Nephron progenitor cell (in vitro differentiated cells): ENCODE data around the gene MAGED2.
A peak's percentile ranks its signal among the peaks of the same experiment; 100 is the strongest.

Source experiments
- DNase-seq: peaks from one replicate; pipeline ENCODE4 v3.0.0; 2021
- H3K27ac Mint-ChIP-seq: 2 replicates; pipeline ENCODE4 v1.8.0; 2021; ENCODE audit warnings: mild to moderate bottlenecking, moderate library complexity, mixed read lengths
- H3K27me3 Mint-ChIP-seq: 2 replicates; pipeline ENCODE4 v1.8.0; 2021; ENCODE audit warnings: mild to moderate bottlenecking, low read depth, mixed read lengths; ENCODE audit not compliant: poor library complexity
- H3K36me3 Mint-ChIP-seq: 2 replicates; pipeline ENCODE4 v1.8.0; 2021; ENCODE audit warnings: low read depth, mixed read lengths
- H3K4me1 Mint-ChIP-seq: 2 replicates; pipeline ENCODE4 v1.8.0; 2021; ENCODE audit warnings: mixed read lengths
- H3K4me3 Mint-ChIP-seq: 2 replicates; pipeline ENCODE4 v1.8.0; 2021; ENCODE audit warnings: mild to moderate bottlenecking, moderate library complexity, mixed read lengths
- H3K9me3 Mint-ChIP-seq: 2 replicates; pipeline ENCODE4 v1.8.0; 2021; ENCODE audit warnings: mild to moderate bottlenecking, moderate library complexity, mixed read lengths
- TF ChIP-seq, protein P1 (sequence below): fragments of 200-600 bp; sonication (generic); IDR thresholded peaks from 2 replicates; pipeline ENCODE4 v1.5.0; 2021; ENCODE audit warnings: antibody characterized with exemption

Gene MAGED2

DNA sequence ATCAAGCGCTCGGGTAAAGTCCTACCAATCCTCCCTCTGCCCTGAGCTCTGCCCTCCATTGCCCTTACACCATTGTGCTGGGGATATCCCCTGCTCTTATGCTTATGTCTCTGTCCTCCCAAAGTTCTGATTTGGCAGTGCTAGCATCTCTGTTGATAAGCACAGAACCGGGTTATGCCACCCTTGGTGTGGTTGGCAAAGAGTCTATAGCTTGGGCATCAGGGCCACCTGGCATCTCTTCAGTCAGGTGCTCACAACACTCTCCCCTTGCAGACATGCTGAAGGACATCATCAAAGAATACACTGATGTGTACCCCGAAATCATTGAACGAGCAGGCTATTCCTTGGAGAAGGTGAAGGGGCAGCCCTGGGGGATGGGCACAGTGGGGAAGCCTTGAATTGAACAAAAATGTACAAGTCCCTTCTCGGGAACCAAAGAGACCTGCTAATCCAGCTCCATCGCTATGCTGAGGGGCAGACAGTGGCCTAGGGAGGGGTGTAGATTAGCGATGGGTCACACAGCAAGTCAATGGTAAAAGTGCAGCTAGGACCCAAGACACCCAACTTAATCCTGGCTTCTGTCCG lies 3.8 kb downstream of the MAGED2 start:
- peak overlapping the region; percentile 67 for H3K4me3 Mint-ChIP-seq
- TF ChIP-seq, protein P1, sequence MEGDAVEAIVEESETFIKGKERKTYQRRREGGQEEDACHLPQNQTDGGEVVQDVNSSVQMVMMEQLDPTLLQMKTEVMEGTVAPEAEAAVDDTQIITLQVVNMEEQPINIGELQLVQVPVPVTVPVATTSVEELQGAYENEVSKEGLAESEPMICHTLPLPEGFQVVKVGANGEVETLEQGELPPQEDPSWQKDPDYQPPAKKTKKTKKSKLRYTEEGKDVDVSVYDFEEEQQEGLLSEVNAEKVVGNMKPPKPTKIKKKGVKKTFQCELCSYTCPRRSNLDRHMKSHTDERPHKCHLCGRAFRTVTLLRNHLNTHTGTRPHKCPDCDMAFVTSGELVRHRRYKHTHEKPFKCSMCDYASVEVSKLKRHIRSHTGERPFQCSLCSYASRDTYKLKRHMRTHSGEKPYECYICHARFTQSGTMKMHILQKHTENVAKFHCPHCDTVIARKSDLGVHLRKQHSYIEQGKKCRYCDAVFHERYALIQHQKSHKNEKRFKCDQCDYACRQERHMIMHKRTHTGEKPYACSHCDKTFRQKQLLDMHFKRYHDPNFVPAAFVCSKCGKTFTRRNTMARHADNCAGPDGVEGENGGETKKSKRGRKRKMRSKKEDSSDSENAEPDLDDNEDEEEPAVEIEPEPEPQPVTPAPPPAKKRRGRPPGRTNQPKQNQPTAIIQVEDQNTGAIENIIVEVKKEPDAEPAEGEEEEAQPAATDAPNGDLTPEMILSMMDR = no peak
- no peak overlapping the region for H3K27ac Mint-ChIP-seq
- peaks cover 68% of the 10 kb centered on the region for H3K9me3 Mint-ChIP-seq
- peaks cover 19% of the 10 kb centered on the region for H3K4me1 Mint-ChIP-seq
- H3K36me3 Mint-ChIP-seq = peaks cover 59% of the 10 kb centered on the region
- peaks cover 3% of the 10 kb centered on the region for H3K27me3 Mint-ChIP-seq
- DNase-seq = no peak

DNA sequence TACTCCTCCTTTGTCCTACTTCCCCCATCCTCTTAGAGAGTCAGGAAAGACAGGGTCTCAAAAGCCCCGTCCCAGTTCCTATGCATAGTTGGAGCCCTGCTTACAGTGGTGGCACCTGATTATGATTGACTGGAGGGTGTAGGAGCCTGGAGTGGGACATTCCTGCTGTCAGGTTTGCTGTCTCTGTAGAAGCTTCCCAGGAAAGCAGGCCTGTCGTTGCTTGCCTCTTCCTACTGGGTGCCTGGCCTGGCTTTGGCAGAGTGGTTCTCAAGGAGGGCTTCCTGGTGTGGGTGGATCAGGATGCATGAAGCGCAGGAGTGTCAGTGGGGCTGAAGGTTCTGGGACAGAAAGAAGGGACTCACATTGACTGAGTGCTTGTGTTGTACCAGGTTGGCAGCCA lies 4.8 kb downstream of the MAGED2 start:
- TF ChIP-seq, protein P1 = no peak
- Mint-ChIP-seq H3K4me3 (no peak overlapping the region), H3K27ac (no peak overlapping the region), H3K9me3 (peaks cover 70% of the 10 kb centered on the region), H3K4me1 (peaks cover 15% of the 10 kb centered on the region), H3K36me3 (peaks cover 61% of the 10 kb centered on the region), H3K27me3 (peaks cover 3% of the 10 kb centered on the region)
- DNase-seq = no peak

DNA sequence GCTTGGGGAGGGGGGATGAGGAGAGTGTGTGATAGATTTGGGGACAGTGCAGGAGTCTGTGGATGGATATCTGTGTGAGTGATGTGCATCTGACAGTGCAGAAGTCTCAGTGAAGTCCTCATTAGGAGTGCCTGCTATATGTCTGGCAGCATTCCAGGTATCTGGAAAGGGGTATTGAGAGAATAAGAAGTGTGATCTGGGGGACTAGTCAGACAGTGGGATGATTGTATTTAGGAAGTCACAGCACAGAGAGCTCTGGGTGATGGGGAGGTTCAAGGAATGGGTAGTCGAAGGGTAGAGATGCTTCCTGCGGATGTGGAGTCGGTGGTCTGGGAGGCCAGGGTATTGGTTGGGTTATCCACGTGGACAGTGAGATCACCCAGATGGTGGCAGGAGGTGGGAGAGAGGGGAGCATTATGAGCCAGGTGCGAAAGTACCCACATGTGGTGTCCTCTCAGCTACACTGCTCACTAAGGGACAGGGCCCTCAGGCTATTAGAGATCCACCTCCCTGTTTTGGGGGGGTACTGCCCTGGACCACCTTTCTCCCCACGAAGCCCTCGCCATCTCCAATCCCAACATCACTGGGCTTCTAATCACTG lies 9.8 kb downstream of the MAGED2 start:
- TF ChIP-seq, protein P1 = no peak
- no peaks in the 10 kb centered on the region for H3K27me3 Mint-ChIP-seq
- peaks cover 37% of the 10 kb centered on the region for H3K36me3 Mint-ChIP-seq
- peaks cover 51% of the 10 kb centered on the region for H3K9me3 Mint-ChIP-seq
- peaks cover 2% of the 10 kb centered on the region for H3K4me1 Mint-ChIP-seq
- H3K4me3 Mint-ChIP-seq = no peak overlapping the region
- no peak for DNase-seq
- H3K27ac Mint-ChIP-seq = peak overlapping the region; percentile 49

GRCh38 chrX:54818221-54818620 lies 10.7 kb downstream of the MAGED2 start:
- peak overlapping the region; percentile 88 for H3K27ac Mint-ChIP-seq
- peaks cover 7% of the 10 kb centered on the region for H3K4me1 Mint-ChIP-seq
- peaks cover 5% of the 10 kb centered on the region for H3K27me3 Mint-ChIP-seq

GRCh38 chrX:54819201-54819600 lies 11.7 kb downstream of the MAGED2 start:
- no peak for DNase-seq
- H3K27me3 Mint-ChIP-seq = peaks cover 5% of the 10 kb centered on the region
- peaks cover 44% of the 10 kb centered on the region for H3K9me3 Mint-ChIP-seq
- H3K36me3 Mint-ChIP-seq = peaks cover 18% of the 10 kb centered on the region
- no peak overlapping the region for H3K4me3 Mint-ChIP-seq
- H3K4me1 Mint-ChIP-seq = peaks cover 15% of the 10 kb centered on the region
- TF ChIP-seq, protein P1 = no peak
- H3K27ac Mint-ChIP-seq = no peak overlapping the region

More at GRCh38 chrX:54818221-54818620, 10.7 kb downstream of the MAGED2 start:
- TF ChIP-seq, protein P1 = no peak
- no peak for DNase-seq
- peaks cover 53% of the 10 kb centered on the region for H3K9me3 Mint-ChIP-seq
- peaks cover 28% of the 10 kb centered on the region for H3K36me3 Mint-ChIP-seq
- no peak overlapping the region for H3K4me3 Mint-ChIP-seq

- peaks cover 45% of the 10 kb centered on the region for H3K9me3 Mint-ChIP-seq
- peaks cover 5% of the 10 kb centered on the region for H3K27me3 Mint-ChIP-seq
- TF ChIP-seq, protein P1 = no peak
- H3K27ac Mint-ChIP-seq = no peak overlapping the region
- peaks cover 8% of the 10 kb centered on the region for H3K36me3 Mint-ChIP-seq
- no peak for DNase-seq
- no peak overlapping the region for H3K4me3 Mint-ChIP-seq
- peaks cover 19% of the 10 kb centered on the region for H3K4me1 Mint-ChIP-seq
Measured at GRCh38 chrX:54820737-54821136, 13.2 kb downstream of the MAGED2 start.
